Measurements from ENCODE around the gene PSMG1. TPM values are rescaled to one million over a fixed set of nuclear protein-coding genes. Genes with fewer than 3 reads are reported as not detected.

Gene PSMG1
- total RNA-seq, 2 experiments from 2014 or later: 59.6 to 66.2 TPM

Other genes starting within 250 kb of the PSMG1 start
- 10 to 100 TPM; 39.5 to 45.3 TPM for gene BRWD1, start 130.2 kb upstream of the PSMG1 start, total RNA-seq
- 100 to 1,000 TPM; 327 to 340 TPM for gene HMGN1, start 165.6 kb upstream of the PSMG1 start, total RNA-seq

All from activated CD4-positive, alpha-beta memory T cell treated with anti-CD3 and anti-CD28 coated beads, Interleukin-2, amount 10 ng/mL, durations not matched to agents 7 days and 5 days (primary cell).